NCI-H446 (cell line): ENCODE results near the gene RSU1.

Experiments
- DNase-seq, 2 experiments: peaks; one replicate each; lab custom pipeline; 2025; lab: John Stamatoyannopoulos, UW

Gene RSU1

GRCh38 chr10:16602104-16602775 lies 215.0 kb downstream of the RSU1 start:
- DNase-seq: no peak

GRCh38 chr10:16599662-16600061 lies 217.6 kb downstream of the RSU1 start:
- DNase-seq: no peak

- no peak for DNase-seq
These were observed 219.6 kb downstream of the RSU1 start for GRCh38 chr10:16597656-16598055.

GRCh38 chr10:16592378-16592777 lies 224.8 kb downstream of the RSU1 start:
- DNase-seq: no peak

GRCh38 chr10:16586358-16587138 lies 230.7 kb downstream of the RSU1 start:
- DNase-seq: no peak

GRCh38 chr10:16585103-16585502 lies 232.1 kb downstream of the RSU1 start:
- DNase-seq: no peak

GRCh38 chr10:16583382-16583781 lies 233.8 kb downstream of the RSU1 start:
- no peak for DNase-seq

- no peak for DNase-seq
These were observed 236.0 kb downstream of the RSU1 start for GRCh38 chr10:16581202-16581601.

- DNase-seq: no peak
These were observed 246.5 kb downstream of the RSU1 start for GRCh38 chr10:16570731-16571130.

GRCh38 chr10:16566202-16566805 lies 250.9 kb downstream of the RSU1 start:
- no peak for DNase-seq

- peak in 1 of 2 experiments; percentile 13 for DNase-seq
These were observed 251.6 kb downstream of the RSU1 start for GRCh38 chr10:16565604-16566003.

- no peak for DNase-seq
These were observed 254.3 kb downstream of the RSU1 start for GRCh38 chr10:16562891-16563290.

- no peak for DNase-seq
These were observed 257.9 kb downstream of the RSU1 start for GRCh38 chr10:16559236-16559773.

- no peak for DNase-seq
These were observed 269.3 kb downstream of the RSU1 start for GRCh38 chr10:16547973-16548372.

- DNase-seq: peak; percentile 23 to 53
These were observed 272.0 kb downstream of the RSU1 start for GRCh38 chr10:16545116-16545736.

GRCh38 chr10:16544591-16544990 lies 272.6 kb downstream of the RSU1 start:
- no peak for DNase-seq

GRCh38 chr10:16544099-16544498 lies 273.1 kb downstream of the RSU1 start:
- DNase-seq: no peak
